Astrocyte (in vitro differentiated cells and primary cell): ENCODE results near the gene NAA10. TPM values are rescaled to one million over a fixed set of nuclear protein-coding genes. Genes with fewer than 3 reads are reported as not detected.

ENCODE experiments used
- DNase-seq: peaks from one replicate; pipeline ENCODE4 v3.0.0-alpha.2; 2010; ENCODE audit warnings: low read depth
- FAIRE-seq: peaks from 2 replicates; lab custom pipeline; 2011; peaks lifted over from hg19 to GRCh38; lab: Jason Lieb, UNC
- H2AFZ ChIP-seq: 2 replicates; pipeline ENCODE4 v1.6.0; 2012; ENCODE audit warnings: low read depth, low read length, inconsistent platforms
- H3K27ac ChIP-seq: 2 replicates; pipeline ENCODE4 v1.5.1; 2011; ENCODE audit warnings: low read depth, low read length, inconsistent platforms
- H3K27me3 ChIP-seq: 2 replicates; pipeline ENCODE4 v1.6.0; 2011; ENCODE audit warnings: low read length, inconsistent platforms; ENCODE audit not compliant: insufficient read depth
- H3K36me3 ChIP-seq: 2 replicates; pipeline ENCODE4 v1.5.1; 2011; ENCODE audit warnings: low read length, inconsistent platforms; ENCODE audit not compliant: insufficient read depth
- H3K4me1 ChIP-seq: 2 replicates; pipeline ENCODE4 v1.5.1; 2011; ENCODE audit warnings: low read length, inconsistent platforms; ENCODE audit not compliant: insufficient read depth
- H3K4me2 ChIP-seq: 2 replicates; pipeline ENCODE4 v1.6.0; 2012; ENCODE audit warnings: low read length, inconsistent platforms
- H3K4me3 ChIP-seq: 2 replicates; pipeline ENCODE4 v1.5.1; 2011; ENCODE audit warnings: low read depth, mild to moderate bottlenecking, low read length, inconsistent platforms; ENCODE audit not compliant: insufficient read depth
- H3K79me2 ChIP-seq: 2 replicates; pipeline ENCODE4 v1.6.0; 2012; ENCODE audit warnings: mild to moderate bottlenecking, low read length, inconsistent platforms; ENCODE audit not compliant: insufficient read depth
- H3K9ac ChIP-seq: 2 replicates; pipeline ENCODE4 v1.6.0; 2012; ENCODE audit warnings: mild to moderate bottlenecking, low read length, inconsistent platforms
- H3K9me3 ChIP-seq: 2 replicates; pipeline ENCODE4 v1.5.1; 2012; ENCODE audit warnings: low read depth, mild to moderate bottlenecking, low read length, inconsistent platforms; ENCODE audit not compliant: insufficient read depth
- H4K20me1 ChIP-seq: 2 replicates; pipeline ENCODE4 v1.6.0; 2012; ENCODE audit warnings: low read length, inconsistent platforms; ENCODE audit not compliant: insufficient read depth
- H3K27ac Mint-ChIP-seq: one replicate; pipeline ENCODE4 v1.8.0; 2021; ENCODE audit warnings: mild to moderate bottlenecking, mixed read lengths; ENCODE audit not compliant: unreplicated experiment
- H3K27me3 Mint-ChIP-seq: one replicate; pipeline ENCODE4 v1.8.0; 2021; ENCODE audit warnings: low read depth, mixed read lengths; ENCODE audit not compliant: unreplicated experiment
- H3K36me3 Mint-ChIP-seq: one replicate; pipeline ENCODE4 v1.8.0; 2021; ENCODE audit warnings: low read depth, mixed read lengths; ENCODE audit not compliant: unreplicated experiment
- H3K4me1 Mint-ChIP-seq: one replicate; pipeline ENCODE4 v1.8.0; 2021; ENCODE audit warnings: low read depth, mixed read lengths; ENCODE audit not compliant: unreplicated experiment
- H3K4me3 Mint-ChIP-seq: one replicate; pipeline ENCODE4 v1.8.0; 2021; ENCODE audit warnings: mild to moderate bottlenecking, moderate library complexity, mixed read lengths; ENCODE audit not compliant: unreplicated experiment
- H3K9me3 Mint-ChIP-seq: one replicate; pipeline ENCODE4 v1.8.0; 2021; ENCODE audit warnings: mild to moderate bottlenecking, mixed read lengths; ENCODE audit not compliant: unreplicated experiment
- CTCF ChIP-seq: IDR thresholded peaks from 2 replicates; pipeline ENCODE4 v1.5.1; 2011; ENCODE audit warnings: low read depth, mild to moderate bottlenecking, inconsistent platforms, low read length, moderate library complexity; ENCODE audit not compliant: insufficient read depth
- EZH2 ChIP-seq: IDR thresholded peaks from 2 replicates; pipeline ENCODE4 v1.6.1; 2012; ENCODE audit warnings: mild to moderate bottlenecking, low read length, inconsistent platforms; ENCODE audit not compliant: insufficient read depth
- total RNA-seq: library from RNA; stranded (reverse); gene quantifications from 2 replicates; pipeline ENCODE4 v1.2.1, GENCODE V29; 2021

The NAA10 gene
- total RNA-seq, 1 donor from 2014 or later = 144 TPM

DNA sequence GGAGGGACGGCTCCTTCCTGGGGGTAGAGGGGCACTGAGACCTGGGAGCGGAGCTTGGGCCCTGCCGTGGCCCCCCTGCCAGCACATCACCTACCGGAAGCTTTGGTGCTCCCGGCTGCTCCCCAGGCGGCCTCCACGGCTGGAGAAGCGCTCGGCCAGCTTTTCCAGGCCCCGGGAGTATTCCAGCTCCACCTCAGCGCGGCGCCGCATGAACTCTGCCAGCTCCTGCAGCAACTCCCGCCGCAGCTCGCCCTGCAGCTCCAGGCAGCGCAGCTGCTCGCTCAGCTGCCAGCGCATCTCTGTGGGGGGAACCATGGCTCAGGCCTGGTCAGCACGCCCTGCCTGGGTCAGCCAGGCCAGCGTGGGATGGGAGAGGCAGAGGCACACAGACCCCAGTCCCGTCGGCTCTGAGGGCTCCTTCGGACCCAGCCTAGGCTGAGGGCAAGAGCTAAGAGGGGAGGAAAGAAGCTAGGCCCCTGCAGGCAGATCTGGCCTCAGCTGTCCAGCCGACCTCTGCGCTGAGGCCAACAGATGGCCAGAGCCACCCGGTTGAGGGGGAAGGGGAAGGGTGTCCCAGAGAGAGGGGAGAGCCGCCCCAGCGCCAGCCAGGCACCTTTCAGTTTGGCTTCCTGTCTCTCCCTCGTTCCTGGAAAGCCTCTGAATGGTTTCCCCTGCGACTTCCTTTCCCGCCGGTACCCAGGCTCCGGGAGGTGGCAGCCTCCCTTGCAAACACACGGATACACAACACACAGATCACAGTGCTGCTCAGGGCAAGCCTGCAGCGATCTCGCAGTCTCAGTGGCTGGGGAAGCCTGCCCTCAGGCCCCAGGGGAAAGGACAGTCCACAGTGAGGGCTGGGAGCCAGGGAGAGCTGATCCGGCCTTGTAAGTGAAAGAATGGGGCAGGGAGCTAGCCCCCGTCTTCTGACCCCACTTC is 13.1 kb downstream of the NAA10 start:
- no peaks in the 10 kb centered on the region for H3K36me3 ChIP-seq
- H3K79me2 ChIP-seq = no peaks in the 10 kb centered on the region
- H3K4me1 ChIP-seq = no peaks in the 10 kb centered on the region
- Mint-ChIP-seq H3K4me1 (no peaks in the 10 kb centered on the region), H3K27me3 (peaks cover 6% of the 10 kb centered on the region), H3K4me3 (no peak overlapping the region), H3K27ac (no peak overlapping the region), H3K36me3 (peaks cover 2% of the 10 kb centered on the region), H3K9me3 (no peaks in the 10 kb centered on the region)
- no peak for FAIRE-seq
- no peaks in the 10 kb centered on the region for H4K20me1 ChIP-seq
- no peaks in the 10 kb centered on the region for H3K9me3 ChIP-seq
- no peak overlapping the region for H2AFZ ChIP-seq
- no peak for DNase-seq
- no peaks in the 10 kb centered on the region for H3K27me3 ChIP-seq
- H3K4me3 ChIP-seq = no peak overlapping the region
- no peak overlapping the region for H3K27ac ChIP-seq
- no peak overlapping the region for H3K4me2 ChIP-seq
- no peak overlapping the region for H3K9ac ChIP-seq
- TF ChIP-seq EZH2 = no peak
- TF ChIP-seq CTCF = no peak

- DNase-seq = no peak
- H3K36me3 Mint-ChIP-seq = peaks cover 2% of the 10 kb centered on the region
- no peaks in the 10 kb centered on the region for H3K9me3 ChIP-seq
- H3K27ac ChIP-seq = no peak overlapping the region
- H3K9ac ChIP-seq = no peak overlapping the region
- no peaks in the 10 kb centered on the region for H4K20me1 ChIP-seq
- no peak overlapping the region for H2AFZ ChIP-seq
- TF ChIP-seq EZH2 = no peak
- no peak for TF ChIP-seq CTCF
- no peak overlapping the region for H3K4me3 Mint-ChIP-seq
- no peaks in the 10 kb centered on the region for H3K36me3 ChIP-seq
- no peaks in the 10 kb centered on the region for H3K27me3 ChIP-seq
- no peak overlapping the region for H3K27ac Mint-ChIP-seq
- peaks cover 6% of the 10 kb centered on the region for H3K27me3 Mint-ChIP-seq
- no peaks in the 10 kb centered on the region for H3K4me1 ChIP-seq
- no peak for FAIRE-seq
- no peaks in the 10 kb centered on the region for H3K9me3 Mint-ChIP-seq
- H3K4me1 Mint-ChIP-seq = no peaks in the 10 kb centered on the region
- H3K4me2 ChIP-seq = no peak overlapping the region
- no peaks in the 10 kb centered on the region for H3K79me2 ChIP-seq
- no peak overlapping the region for H3K4me3 ChIP-seq
These were observed 13.8 kb downstream of the NAA10 start for GRCh38 chrX:153921070-153921469.

DNA sequence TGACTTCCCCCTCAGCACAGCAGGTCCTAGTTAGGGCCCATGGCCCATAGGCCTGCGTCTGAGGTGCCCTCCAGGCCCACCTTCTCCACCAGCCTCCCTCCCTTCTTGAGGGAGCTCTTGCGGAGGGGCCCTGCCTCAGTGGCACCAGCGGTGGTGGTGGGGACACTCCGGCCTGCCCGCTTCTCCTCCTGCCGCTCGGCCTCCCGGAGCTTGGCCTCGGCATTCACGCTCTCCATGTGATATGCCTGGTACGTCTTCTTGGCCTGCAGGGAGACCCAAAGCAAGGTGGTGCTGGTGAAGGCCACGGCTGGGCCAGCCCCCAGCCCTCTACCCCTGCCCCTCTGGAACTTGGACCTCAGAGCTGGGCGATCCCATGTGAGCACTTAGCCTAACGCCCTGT is 14.3 kb downstream of the NAA10 start:
- no peaks in the 10 kb centered on the region for H3K4me1 Mint-ChIP-seq
- no peak overlapping the region for H3K4me2 ChIP-seq
- no peak overlapping the region for H3K27ac ChIP-seq
- peaks cover 2% of the 10 kb centered on the region for H3K36me3 Mint-ChIP-seq
- no peaks in the 10 kb centered on the region for H3K9me3 ChIP-seq
- H4K20me1 ChIP-seq = no peaks in the 10 kb centered on the region
- TF ChIP-seq CTCF (no peak), EZH2 (no peak)
- no peaks in the 10 kb centered on the region for H3K27me3 ChIP-seq
- no peak overlapping the region for H3K4me3 ChIP-seq
- peaks cover 8% of the 10 kb centered on the region for H3K27me3 Mint-ChIP-seq
- no peaks in the 10 kb centered on the region for H3K9me3 Mint-ChIP-seq
- FAIRE-seq (no peak), DNase-seq (no peak)
- no peaks in the 10 kb centered on the region for H3K4me1 ChIP-seq
- no peak overlapping the region for H3K9ac ChIP-seq
- H3K27ac Mint-ChIP-seq = no peak overlapping the region
- H3K4me3 Mint-ChIP-seq = no peak overlapping the region
- H3K79me2 ChIP-seq = no peaks in the 10 kb centered on the region
- H2AFZ ChIP-seq = no peak overlapping the region
- no peaks in the 10 kb centered on the region for H3K36me3 ChIP-seq
